Kidney tubule cell (primary cell): ENCODE results near the gene ADGRA3.
"Not testable (repeated sequence)": the region's sequence is repeated elsewhere in the genome, so short reads cannot be mapped to it uniquely, and the experiment has no call there.

Experiments used
- DNase-seq: peaks from one replicate; pipeline ENCODE4 v3.0.0-alpha.2; 2018; ENCODE audit warnings: low spot score

Gene ADGRA3

GRCh38 chr4:22480675-22481327 lies 35.1 kb downstream of the ADGRA3 start:
- DNase-seq: no peak

DNA sequence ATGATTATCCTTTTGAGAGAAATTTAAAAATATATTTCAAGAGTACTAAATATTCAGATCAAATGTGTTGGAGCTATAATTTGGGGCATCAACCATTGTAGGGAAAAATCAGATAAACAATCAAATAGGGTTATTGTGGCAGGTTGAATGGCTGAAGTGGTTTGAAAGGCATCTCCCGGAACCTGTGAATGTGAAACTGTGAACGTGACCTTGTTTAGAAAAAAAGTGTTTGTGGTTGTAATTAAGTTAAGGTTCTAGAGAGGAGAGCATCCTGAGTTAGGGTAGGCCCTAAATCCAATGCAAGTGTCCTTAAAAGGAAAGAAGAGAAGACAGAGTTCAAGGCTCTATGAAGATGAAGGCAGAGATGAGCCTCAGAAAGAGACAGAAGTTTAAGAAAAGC lies 37.4 kb downstream of the ADGRA3 start:
- no peak for DNase-seq

DNA sequence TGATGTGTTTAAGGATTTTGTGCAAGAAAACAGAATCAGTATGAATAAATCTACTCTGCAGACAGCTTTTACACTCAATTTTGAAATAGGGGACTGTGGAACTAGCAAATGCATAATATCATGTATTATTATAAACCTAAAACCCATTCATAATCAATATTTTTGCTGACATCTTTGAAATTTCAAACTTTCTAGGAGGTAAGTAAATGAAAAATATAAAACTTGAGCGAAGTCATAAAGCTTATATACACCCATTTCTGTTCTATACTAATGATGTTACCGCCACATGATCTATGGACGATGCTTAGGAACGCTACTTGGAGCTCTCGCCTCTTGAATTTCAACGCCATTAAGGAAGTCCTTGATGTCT lies 38.1 kb downstream of the ADGRA3 start:
- DNase-seq: no peak

DNA sequence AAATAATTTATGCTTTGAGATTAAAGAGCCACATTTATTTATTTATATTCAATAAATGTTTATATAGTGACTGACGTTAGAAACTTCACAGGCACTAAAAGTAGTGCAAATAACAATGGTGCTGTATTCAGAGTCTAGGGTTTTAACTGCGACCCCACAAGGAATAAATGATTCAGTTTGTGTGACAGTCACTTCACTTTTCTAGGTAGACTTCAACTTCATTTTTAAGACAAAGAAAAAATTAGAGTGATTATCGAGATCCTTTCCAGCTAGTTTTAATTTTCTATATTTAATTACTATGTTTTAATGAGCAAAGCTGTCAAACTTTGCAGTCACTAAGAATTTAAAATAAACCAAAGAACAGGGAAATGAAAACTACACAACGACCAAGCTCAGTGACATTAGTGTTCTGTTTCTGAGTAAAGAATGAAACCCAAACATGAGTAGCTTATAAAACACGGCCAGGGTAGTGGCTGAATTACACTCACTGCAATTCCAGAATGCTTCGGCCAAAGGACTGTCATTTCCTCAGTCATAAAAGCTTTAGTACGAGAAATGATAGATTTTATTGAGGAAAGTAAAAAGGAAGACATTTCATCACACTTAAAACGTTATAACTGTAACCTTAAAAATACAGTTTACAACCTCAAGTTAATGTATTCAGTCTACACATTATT lies 38.6 kb downstream of the ADGRA3 start:
- no peak for DNase-seq

DNA sequence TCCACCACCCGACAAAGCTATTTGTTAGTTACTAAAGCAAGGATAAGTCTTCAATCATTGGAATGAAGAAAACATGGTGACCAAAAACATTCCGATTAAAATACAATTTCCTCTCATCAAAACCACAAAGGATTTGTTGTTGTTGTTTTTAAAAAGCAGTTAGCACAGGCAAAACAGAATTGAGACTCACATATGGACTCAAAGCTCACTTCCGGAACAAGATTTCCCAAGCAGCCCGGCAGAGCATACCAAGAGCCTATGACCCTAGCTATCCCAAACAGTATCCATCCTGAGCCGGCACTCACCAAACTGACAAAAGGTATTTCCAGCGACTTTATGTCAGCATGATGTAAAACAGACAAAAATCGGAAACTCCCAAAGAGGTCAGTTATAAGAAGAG lies 39.9 kb downstream of the ADGRA3 start:
- no peak for DNase-seq

- not testable (repeated sequence) for DNase-seq
Measured at GRCh38 chr4:22475311-22475646, 40.6 kb downstream of the ADGRA3 start.

GRCh38 chr4:22474636-22475310 lies 41.1 kb downstream of the ADGRA3 start:
- DNase-seq: peak; percentile 49

DNA sequence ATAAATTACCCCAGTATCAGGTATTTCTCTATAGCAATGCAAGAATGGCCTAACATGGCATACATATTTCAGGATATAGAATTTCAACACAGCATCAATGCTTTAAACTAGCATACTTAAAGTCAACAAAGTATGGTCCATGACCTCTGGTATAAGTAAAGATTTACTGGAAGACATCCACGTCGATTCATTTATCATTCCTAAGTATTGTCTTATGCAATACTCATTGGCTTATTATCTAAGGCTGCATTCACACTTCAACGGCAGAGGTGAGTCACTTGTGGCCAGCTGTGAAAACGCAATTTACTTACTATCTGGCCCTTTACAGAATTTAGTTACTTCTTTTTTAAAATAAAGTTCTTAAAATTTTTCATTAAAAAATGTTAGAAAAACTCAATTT lies 42.6 kb downstream of the ADGRA3 start:
- peak; percentile 55 for DNase-seq

DNA sequence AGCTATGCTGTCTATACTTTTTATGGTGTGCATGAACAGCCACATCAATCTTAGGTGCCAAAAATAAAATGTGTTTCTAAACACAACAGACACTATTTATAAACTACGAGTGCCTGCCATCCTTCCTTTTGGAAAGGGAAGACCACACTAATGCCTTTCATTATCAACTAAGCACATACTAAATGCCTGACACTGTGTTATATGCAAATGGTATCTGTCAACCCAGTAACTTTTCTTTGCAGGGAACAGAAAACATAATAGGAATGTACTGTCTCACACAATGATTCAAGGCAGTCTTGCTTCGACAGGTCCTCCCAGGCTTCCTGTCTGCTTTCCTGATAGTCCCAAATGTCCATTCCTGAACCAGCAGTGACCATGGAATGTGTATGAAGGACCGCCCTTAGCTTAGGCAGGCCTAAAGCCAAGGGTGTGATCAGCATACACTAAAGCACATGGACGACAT lies 43.8 kb downstream of the ADGRA3 start:
- no peak for DNase-seq

- no peak for DNase-seq
Measured at GRCh38 chr4:22471419-22471818, 44.4 kb downstream of the ADGRA3 start.

- no peak for DNase-seq
Measured at GRCh38 chr4:22466581-22466980, 49.3 kb downstream of the ADGRA3 start.

DNA sequence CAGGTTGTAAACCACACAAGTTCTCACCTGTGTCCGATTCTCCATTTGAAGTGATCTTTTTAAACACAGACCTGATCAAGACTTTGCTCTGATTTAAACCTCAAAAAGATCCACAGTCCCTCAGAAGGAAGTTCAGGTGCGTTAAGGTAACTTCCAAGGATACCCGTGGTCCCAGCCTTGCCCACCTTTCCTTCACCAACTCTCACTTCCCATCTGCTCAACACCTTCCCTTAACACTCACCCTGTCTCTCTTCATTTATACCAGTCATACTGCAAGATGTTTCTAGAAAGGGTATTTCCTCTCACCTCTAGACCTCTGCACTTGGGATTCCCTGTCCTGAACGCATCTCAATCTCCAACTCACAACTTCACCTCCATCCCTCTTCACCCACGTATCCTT lies 49.9 kb downstream of the ADGRA3 start:
- no peak for DNase-seq

- DNase-seq: no peak
Measured at GRCh38 chr4:22465349-22465748, 50.5 kb downstream of the ADGRA3 start.

DNA sequence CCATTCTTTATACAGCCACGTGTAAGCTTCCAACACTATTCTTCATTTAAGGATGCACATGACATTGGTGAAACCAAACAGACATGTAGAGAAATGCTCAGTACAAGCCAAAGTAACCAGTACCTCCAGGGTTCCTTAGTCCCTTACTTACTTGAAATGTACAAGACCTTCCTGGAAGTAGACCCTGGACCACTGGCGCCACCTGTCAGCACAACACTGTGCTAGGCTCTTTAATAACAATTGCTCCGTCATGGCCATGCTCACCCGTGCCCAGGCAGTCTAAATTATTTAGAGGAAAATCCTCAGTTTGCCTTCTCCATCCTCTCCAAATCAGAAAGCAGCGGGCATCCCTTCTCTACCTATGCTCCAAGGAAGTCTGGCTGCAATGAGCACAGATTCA lies 52.7 kb downstream of the ADGRA3 start:
- DNase-seq: no peak

- DNase-seq: no peak
Measured at GRCh38 chr4:22462688-22463087, 53.2 kb downstream of the ADGRA3 start.

DNA sequence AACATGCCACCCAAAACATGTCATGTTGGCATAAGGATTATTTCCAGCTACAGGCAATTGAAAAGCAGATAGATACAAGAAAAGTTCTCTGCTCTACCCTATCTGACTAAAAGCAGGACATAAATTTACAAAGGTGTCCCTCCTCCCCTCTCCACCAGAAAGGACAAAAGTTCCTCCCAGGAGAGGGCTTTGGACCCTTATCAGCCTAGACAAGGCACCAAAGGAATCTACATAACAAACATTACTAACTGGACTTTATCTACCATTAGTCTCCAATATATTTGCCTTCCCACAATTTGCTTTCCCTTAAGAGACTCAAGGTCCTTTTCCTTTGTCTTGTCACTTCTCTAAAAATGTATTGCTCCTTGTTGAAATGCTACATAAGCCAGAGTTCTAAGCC lies 55.6 kb downstream of the ADGRA3 start:
- DNase-seq: no peak

DNA sequence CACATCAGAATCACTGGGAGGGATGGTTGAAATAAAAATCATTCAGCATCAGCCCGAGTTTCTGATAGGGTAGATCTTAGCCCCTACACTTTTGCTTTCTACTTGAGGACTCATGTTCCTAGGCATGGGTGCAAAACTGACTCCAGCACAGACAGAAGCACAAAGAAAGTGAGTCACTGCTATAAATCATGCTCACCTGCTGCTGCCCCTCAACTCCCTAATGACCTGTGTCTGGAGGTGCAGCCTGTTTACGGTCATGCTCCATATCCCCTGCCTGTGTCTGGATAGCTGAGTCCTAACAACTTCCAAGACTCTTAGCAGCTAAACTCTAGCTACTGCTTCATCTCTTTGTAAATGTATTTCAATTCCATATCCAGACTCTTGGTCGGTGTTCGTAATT lies 57.8 kb downstream of the ADGRA3 start:
- peak; percentile 90 for DNase-seq

- no peak for DNase-seq
Measured at GRCh38 chr4:22457348-22457747, 58.5 kb downstream of the ADGRA3 start.

DNA sequence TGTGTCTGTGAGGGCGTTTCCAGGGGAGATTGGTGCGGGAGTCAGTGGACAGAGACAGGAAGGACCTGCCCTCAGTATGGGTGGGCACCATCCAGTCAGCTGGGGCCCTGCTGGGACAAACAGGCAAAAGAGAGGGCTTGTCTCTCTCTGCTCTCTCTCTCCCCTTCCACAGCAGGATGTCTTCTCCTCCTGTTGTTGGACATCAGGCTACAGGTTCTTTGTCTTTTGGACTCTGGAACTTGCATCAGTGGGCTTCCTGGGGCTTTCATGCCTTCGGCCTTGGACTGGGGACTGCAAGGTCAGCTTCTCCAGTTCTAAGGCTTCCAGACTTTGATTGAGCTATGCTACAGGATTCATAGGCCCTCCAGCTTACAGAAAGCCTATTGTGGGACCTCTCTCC lies 59.6 kb downstream of the ADGRA3 start:
- no peak for DNase-seq

- no peak for DNase-seq
Measured at GRCh38 chr4:22454955-22455354, 60.9 kb downstream of the ADGRA3 start.

GRCh38 chr4:22454216-22454838 lies 61.5 kb downstream of the ADGRA3 start:
- no peak for DNase-seq

- DNase-seq: no peak
Measured at GRCh38 chr4:22444813-22445212, 71.1 kb downstream of the ADGRA3 start.

DNA sequence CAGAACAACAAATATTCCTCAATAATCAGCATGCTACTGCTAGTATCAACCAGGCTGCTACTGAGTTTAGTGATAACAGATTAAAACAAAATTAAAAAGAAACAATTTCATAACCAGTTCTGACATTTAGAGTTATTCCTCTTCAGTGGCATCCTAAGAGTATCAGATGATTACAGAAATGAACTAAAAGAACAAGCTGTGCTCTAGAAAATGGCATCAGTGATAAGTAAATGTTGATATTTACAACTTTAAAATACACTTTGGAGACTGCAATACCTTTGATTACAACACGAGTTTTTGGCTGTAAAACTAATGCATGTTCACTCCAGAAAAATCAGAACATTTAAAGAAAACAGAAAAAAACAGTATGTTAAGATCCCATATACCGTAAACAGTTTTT lies 72.9 kb downstream of the ADGRA3 start:
- no peak for DNase-seq
